ENCODE measurements around the gene GFER. TPM values are rescaled to one million over a fixed set of nuclear protein-coding genes. Genes with fewer than 3 reads are reported as not detected.

GFER gene
- total and polyA plus RNA-seq, 4 donors, result 7.2 to 36.1 (median 29.1) TPM

- peak in 1 of 6 donors; percentile 57 for DNase-seq (ENCODE audit: low read depth in 4 of 6, low spot score in 6 of 6)
- H3K4me3 ChIP-seq (ENCODE audit: low read depth, low read length), result peak within 1 kb of the TSS; percentile 41
- H3K36me3 ChIP-seq (ENCODE audit: control insufficient read depth, insufficient read depth, low read length), result peaks cover 30% of the 10 kb centered on the region
- H3K27ac ChIP-seq (ENCODE audit: low read depth, low read length), result no peak within 1 kb of the TSS
- peaks cover 8% of the 10 kb centered on the region for H3K27me3 ChIP-seq (ENCODE audit: control insufficient read depth, insufficient read depth, low read length)
- H3K4me1 ChIP-seq (ENCODE audit: control insufficient read depth, insufficient read depth, low read length), result peaks cover 50% of the 10 kb centered on the region
- 9% methylated on average over 59 of the region's 59 CpGs for WGBS (ENCODE audit: insufficient coverage)
- no peaks in the 10 kb centered on the region for H3K9me3 ChIP-seq (ENCODE audit: control insufficient read depth, insufficient read depth, low read length)
Measured at GRCh38 chr16:2026461-2027023, 42.5 kb downstream of the GFER start, which contains the start of gene NHERF2. TSS of gene NHERF2 (plus strand) at chr16:2026902. CDS start at chr16:2027006, 104 bp downstream.

- H3K27ac ChIP-seq (ENCODE audit: low read depth, low read length), result no peak overlapping the region
- peaks cover 34% of the 10 kb centered on the region for H3K36me3 ChIP-seq (ENCODE audit: control insufficient read depth, insufficient read depth, low read length)
- peaks cover 2% of the 10 kb centered on the region for H3K27me3 ChIP-seq (ENCODE audit: control insufficient read depth, insufficient read depth, low read length)
- peak in 1 of 6 donors; percentile 50 for DNase-seq (ENCODE audit: low read depth in 4 of 6, low spot score in 6 of 6)
- WGBS (ENCODE audit: insufficient coverage), result 7% methylated on average over 75 of the region's 76 CpGs
- peaks cover 52% of the 10 kb centered on the region for H3K4me1 ChIP-seq (ENCODE audit: control insufficient read depth, insufficient read depth, low read length)
- H3K4me3 ChIP-seq (ENCODE audit: low read depth, low read length), result peak overlapping the region; percentile 41
- no peaks in the 10 kb centered on the region for H3K9me3 ChIP-seq (ENCODE audit: control insufficient read depth, insufficient read depth, low read length)
Measured at GRCh38 chr16:2027024-2028010, 43.3 kb downstream of the GFER start.

GRCh38 chr16:2028146-2028545 lies 44.2 kb downstream of the GFER start:
- Histone ChIP-seq H3K9me3 (ENCODE audit: control insufficient read depth, insufficient read depth, low read length) (no peaks in the 10 kb centered on the region), H3K36me3 (ENCODE audit: control insufficient read depth, insufficient read depth, low read length) (peaks cover 43% of the 10 kb centered on the region), H3K4me1 (ENCODE audit: control insufficient read depth, insufficient read depth, low read length) (peaks cover 53% of the 10 kb centered on the region), H3K4me3 (ENCODE audit: low read depth, low read length) (no peak overlapping the region), H3K27ac (ENCODE audit: low read depth, low read length) (no peak overlapping the region), H3K27me3 (ENCODE audit: control insufficient read depth, insufficient read depth, low read length) (peaks cover 2% of the 10 kb centered on the region)
- no peak for DNase-seq (ENCODE audit: low read depth in 4 of 6, low spot score in 6 of 6)
- 82% methylated on average over 1 of the region's 3 CpGs for WGBS (ENCODE audit: insufficient coverage)

- Histone ChIP-seq H3K27me3 (ENCODE audit: control insufficient read depth, insufficient read depth, low read length) (peaks cover 2% of the 10 kb centered on the region), H3K9me3 (ENCODE audit: control insufficient read depth, insufficient read depth, low read length) (no peaks in the 10 kb centered on the region), H3K27ac (ENCODE audit: low read depth, low read length) (no peak overlapping the region), H3K36me3 (ENCODE audit: control insufficient read depth, insufficient read depth, low read length) (peaks cover 48% of the 10 kb centered on the region), H3K4me3 (ENCODE audit: low read depth, low read length) (no peak overlapping the region), H3K4me1 (ENCODE audit: control insufficient read depth, insufficient read depth, low read length) (peaks cover 54% of the 10 kb centered on the region)
- no peak for DNase-seq (ENCODE audit: low read depth in 4 of 6, low spot score in 6 of 6)
- 96% methylated on average over 18 of the region's 18 CpGs for WGBS (ENCODE audit: insufficient coverage)
Measured at GRCh38 chr16:2028620-2029220, 44.7 kb downstream of the GFER start.

GRCh38 chr16:2029350-2029749 lies 45.4 kb downstream of the GFER start:
- DNase-seq (ENCODE audit: low read depth in 4 of 6, low spot score in 6 of 6), result no peak
- WGBS (ENCODE audit: insufficient coverage), result 87% methylated on average over 22 of the region's 22 CpGs

GRCh38 chr16:2030036-2030435 lies 46.0 kb downstream of the GFER start:
- Histone ChIP-seq H3K9me3 (ENCODE audit: control insufficient read depth, insufficient read depth, low read length) (no peaks in the 10 kb centered on the region), H3K27ac (ENCODE audit: low read depth, low read length) (no peak overlapping the region), H3K4me1 (ENCODE audit: control insufficient read depth, insufficient read depth, low read length) (peaks cover 59% of the 10 kb centered on the region), H3K36me3 (ENCODE audit: control insufficient read depth, insufficient read depth, low read length) (peaks cover 59% of the 10 kb centered on the region), H3K27me3 (ENCODE audit: control insufficient read depth, insufficient read depth, low read length) (peaks cover 2% of the 10 kb centered on the region), H3K4me3 (ENCODE audit: low read depth, low read length) (no peak overlapping the region)
- DNase-seq (ENCODE audit: low read depth in 4 of 6, low spot score in 6 of 6), result no peak
- WGBS (ENCODE audit: insufficient coverage), result 73% methylated on average over 8 of the region's 11 CpGs

More at GRCh38 chr16:2029350-2029749, 45.4 kb downstream of the GFER start:
- peaks cover 53% of the 10 kb centered on the region for H3K4me1 ChIP-seq (ENCODE audit: control insufficient read depth, insufficient read depth, low read length)
- H3K27ac ChIP-seq (ENCODE audit: low read depth, low read length), result no peak overlapping the region
- peaks cover 53% of the 10 kb centered on the region for H3K36me3 ChIP-seq (ENCODE audit: control insufficient read depth, insufficient read depth, low read length)
- H3K27me3 ChIP-seq (ENCODE audit: control insufficient read depth, insufficient read depth, low read length), result peaks cover 2% of the 10 kb centered on the region
- H3K9me3 ChIP-seq (ENCODE audit: control insufficient read depth, insufficient read depth, low read length), result no peaks in the 10 kb centered on the region
- H3K4me3 ChIP-seq (ENCODE audit: low read depth, low read length), result no peak overlapping the region

GRCh38 chr16:2031081-2031577 lies 47.1 kb downstream of the GFER start:
- Histone ChIP-seq H3K27me3 (ENCODE audit: control insufficient read depth, insufficient read depth, low read length) (peaks cover 2% of the 10 kb centered on the region), H3K36me3 (ENCODE audit: control insufficient read depth, insufficient read depth, low read length) (peaks cover 67% of the 10 kb centered on the region), H3K27ac (ENCODE audit: low read depth, low read length) (peak overlapping the region; percentile 10), H3K4me1 (ENCODE audit: control insufficient read depth, insufficient read depth, low read length) (peaks cover 64% of the 10 kb centered on the region), H3K9me3 (ENCODE audit: control insufficient read depth, insufficient read depth, low read length) (no peaks in the 10 kb centered on the region), H3K4me3 (ENCODE audit: low read depth, low read length) (no peak overlapping the region)
- 91% methylated on average over 8 of the region's 11 CpGs for WGBS (ENCODE audit: insufficient coverage)
- no peak for DNase-seq (ENCODE audit: low read depth in 4 of 6, low spot score in 6 of 6)

GRCh38 chr16:2032285-2033056 lies 48.5 kb downstream of the GFER start:
- no peaks in the 10 kb centered on the region for H3K9me3 ChIP-seq (ENCODE audit: control insufficient read depth, insufficient read depth, low read length)
- peaks cover 81% of the 10 kb centered on the region for H3K36me3 ChIP-seq (ENCODE audit: control insufficient read depth, insufficient read depth, low read length)
- peaks cover 70% of the 10 kb centered on the region for H3K4me1 ChIP-seq (ENCODE audit: control insufficient read depth, insufficient read depth, low read length)
- no peak overlapping the region for H3K4me3 ChIP-seq (ENCODE audit: low read depth, low read length)
- peak overlapping the region; percentile 94 for H3K27ac ChIP-seq (ENCODE audit: low read depth, low read length)
- H3K27me3 ChIP-seq (ENCODE audit: control insufficient read depth, insufficient read depth, low read length), result peaks cover under 1% of the 10 kb centered on the region
- WGBS (ENCODE audit: insufficient coverage), result 86% methylated on average over 13 of the region's 15 CpGs
- no peak for DNase-seq (ENCODE audit: low read depth in 4 of 6, low spot score in 6 of 6)

Data from spinal cord (tissue), 10 donors.